Stimulated activated naive CD4-positive, alpha-beta T cell treated with Interleukin-2 at 50 U/mL for 16 hours (primary cell): Measurements from ENCODE around the gene CTNNBL1.
"Not testable (repeated sequence)": the region's sequence is repeated elsewhere in the genome, so short reads cannot be mapped to it uniquely, and the experiment has no call there.

ENCODE experiments used
- DNase-seq: peaks from one replicate; lab custom pipeline; 2025; lab: John Stamatoyannopoulos, UW

CTNNBL1 gene

DNA sequence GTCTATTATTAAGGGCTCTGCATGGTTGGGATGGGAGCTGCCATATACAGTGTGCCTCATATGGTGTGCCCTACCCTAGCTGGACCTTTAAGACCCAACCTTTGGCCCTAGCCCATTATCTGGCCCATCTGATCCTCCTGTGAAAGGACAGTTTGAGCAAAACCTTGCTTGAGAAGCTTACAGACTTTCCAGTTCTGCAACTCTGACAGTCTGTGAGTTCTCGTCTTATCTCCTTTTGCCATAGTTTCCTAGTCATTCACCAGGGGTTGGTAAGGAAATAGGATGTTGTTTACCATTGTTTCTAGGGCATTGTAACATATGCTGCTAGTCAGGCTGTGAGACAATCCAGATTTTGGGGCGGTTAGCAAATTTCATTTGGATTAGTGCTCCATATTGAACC is 17.2 kb downstream of the CTNNBL1 start:
- no peak for DNase-seq

DNA sequence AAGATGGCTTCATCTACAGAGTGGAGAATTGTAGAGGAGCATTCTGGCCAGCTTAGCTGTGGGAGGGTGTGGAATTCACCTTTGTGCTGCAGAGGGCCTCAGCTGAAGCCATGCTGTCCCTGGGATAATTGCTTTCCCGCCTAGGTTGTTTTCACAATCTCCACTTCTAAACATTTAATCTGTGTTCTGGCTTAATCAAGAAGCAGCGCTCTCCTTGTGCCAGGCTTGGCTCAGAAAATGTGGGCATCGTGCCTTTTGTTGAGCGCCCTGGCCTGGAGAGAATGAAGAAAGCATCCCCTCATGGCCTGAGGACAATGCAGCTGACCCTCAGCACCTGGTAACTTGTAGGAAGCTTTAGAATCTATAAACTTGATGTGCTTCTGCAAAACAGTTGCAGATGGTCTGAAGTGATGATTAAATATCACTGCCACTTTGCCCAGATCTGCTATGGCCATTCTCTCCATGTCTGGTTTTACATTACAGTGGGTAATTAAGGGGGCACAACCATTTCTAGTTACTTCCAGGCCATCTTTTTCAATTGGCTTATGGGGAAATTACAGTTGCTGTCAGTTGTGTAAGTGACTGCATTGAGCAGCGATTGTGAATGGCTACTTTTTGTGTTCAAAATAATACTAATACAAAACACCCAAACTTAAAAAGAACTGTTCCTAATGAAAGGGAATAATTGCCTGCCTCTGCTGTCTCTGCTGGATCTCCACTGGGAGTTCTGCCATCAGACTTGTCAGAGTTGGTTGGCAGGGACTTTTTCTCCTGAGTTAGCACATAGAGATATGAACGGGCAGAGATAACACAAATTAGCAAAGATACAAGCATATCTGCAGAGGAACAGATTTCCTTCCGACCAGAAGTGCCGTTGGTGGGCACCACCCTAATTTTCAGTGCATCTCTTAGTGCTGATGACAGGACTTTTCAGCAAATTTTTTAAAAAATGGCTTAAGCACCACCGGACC is 18.4 kb downstream of the CTNNBL1 start:
- DNase-seq, result no peak

DNA sequence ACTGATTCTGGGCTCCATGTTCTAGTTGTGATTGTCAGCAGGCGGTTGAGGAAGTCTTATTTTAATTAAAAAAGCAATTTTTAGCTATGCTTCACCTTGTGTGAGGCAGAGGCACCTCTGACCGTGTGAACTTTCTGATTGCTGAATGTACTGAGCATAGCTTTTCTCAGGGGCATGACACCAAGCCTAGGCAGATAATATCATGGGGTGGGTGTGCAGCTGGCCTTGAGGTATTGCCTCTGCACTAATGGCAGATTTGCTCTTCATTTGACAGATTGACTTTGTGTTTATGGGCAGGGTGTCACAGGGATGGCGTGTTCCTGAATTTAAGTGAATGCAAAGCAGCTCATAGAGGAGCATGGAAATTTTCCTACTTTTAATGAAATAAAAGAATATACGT is 19.6 kb downstream of the CTNNBL1 start:
- DNase-seq, result no peak

DNA sequence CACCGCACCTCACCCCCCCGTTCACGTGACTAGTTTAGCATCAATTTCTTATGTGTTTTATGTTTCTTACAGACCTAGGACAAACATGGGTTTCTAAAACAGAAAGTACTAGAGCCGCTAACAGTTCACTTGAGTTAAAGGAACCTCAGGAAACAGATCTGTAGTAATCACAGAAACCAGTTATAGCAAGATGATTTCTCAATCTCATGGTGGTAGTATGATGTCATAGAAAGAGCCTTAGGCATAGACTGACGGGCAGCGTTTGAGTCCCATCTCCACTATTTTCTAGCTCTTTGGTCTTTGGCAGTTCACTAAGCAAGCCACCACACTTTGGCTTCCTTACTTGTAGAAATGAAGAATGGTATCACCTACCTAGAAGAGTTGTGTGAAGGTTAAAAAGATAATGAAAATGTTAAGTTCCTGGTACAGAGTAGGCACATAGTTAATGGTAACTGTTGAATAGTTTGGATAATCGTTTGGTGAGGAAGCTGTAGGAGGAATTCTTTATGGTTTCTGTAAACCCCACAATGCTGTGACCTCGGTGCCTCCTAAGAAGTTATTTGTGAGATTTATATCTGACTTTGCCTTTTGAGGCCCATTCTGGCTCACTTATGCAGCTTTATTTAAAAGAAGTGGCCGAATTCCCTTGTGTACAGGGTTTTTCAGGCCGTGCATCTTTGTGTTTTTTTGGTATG is 21.3 kb downstream of the CTNNBL1 start:
- no peak for DNase-seq

DNA sequence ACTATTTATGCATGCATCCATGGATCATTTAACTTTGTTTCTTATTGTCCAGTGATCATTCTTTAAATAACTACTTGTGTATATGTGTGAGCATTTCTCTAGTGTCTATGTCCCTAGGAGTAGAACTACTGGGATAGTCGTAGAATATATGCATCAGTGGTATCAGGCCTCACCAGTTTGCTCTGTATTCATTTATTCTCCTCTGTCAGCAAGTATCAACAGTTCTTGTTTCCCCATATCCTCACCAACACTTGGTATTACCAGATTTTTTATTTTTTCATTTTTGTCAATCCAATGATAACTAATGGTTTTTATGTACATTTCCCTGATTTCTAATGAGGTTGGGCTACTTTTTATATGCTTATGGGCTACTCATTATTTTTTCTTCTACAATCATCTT is 27.9 kb downstream of the CTNNBL1 start:
- DNase-seq, result no peak

DNA sequence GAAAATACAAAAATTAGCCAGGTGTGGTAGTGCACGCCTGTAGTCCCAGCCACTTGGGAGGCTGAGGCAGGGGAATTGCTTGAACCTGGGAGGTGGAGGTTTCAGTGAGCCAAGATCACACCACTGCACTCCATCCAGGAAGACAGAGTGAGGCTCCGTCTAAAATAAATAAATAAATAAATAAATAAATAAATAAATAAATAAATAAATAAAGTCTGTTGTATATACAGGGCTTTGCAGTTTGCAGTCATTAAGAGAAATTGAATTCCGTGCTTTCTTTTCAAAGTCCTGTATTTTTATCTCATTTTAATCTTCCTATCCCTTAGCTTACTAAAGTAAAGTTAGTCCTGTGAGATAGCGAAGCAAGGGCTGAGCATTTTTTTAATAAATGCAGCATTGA is 28.5 kb downstream of the CTNNBL1 start:
- not testable (repeated sequence) for DNase-seq

DNA sequence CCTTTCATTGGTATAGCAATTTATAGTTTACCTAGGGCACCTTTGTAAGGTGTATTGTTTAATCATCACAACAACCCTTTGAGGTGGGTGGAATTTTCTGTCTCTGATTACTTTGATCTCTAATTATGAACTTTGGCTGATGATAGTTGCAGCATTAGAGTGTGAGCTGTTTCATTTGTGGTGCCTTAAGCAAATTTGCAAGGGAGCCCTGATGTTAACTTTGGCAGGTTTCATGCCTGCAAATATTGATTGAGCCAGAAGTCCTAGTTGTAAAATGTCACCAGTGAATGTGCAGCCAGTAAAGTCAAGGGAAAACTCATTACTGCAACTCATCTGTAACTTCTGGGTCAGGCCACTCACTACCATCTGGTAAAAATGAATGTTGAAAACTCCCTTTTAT is 29.8 kb downstream of the CTNNBL1 start:
- no peak for DNase-seq

DNA sequence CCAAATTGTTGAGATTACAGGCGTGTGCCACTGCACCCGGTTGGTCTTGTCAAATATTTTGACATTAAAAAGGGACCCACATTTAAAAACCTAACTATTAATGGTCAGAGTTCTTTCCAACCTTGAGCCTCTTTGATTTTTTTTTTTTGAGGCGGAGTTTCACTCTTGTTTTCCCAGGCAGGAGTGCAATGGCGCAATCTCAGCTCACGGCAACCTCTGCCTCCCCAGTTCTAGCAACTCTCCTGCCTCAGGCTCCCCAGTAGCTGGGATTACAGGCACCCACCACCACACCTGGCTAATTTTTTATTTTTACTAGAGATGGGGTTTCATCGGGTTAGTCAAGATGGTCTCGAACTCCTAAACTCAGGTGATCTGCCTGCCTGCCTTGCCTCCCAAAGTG is 31.3 kb downstream of the CTNNBL1 start:
- no peak for DNase-seq

DNA sequence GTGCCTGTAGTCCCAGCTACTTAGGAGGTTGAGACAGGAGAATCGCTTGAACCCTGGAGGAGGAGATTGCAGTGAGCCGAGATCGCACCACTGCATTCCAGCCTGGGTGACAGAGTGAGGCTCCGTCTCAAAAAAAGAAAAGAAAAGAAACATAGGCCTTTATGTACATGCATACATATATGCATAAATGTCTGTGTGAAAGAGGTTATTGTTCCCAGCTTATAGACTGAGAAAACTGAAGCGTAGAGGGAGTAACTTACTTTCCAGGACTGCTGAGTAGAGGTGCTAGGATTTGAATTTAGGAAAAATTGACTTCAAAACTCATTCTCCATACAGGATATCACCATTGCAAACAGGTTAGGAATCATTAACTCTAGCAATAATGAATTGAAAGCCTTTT is 32.0 kb downstream of the CTNNBL1 start:
- DNase-seq, result no peak

DNA sequence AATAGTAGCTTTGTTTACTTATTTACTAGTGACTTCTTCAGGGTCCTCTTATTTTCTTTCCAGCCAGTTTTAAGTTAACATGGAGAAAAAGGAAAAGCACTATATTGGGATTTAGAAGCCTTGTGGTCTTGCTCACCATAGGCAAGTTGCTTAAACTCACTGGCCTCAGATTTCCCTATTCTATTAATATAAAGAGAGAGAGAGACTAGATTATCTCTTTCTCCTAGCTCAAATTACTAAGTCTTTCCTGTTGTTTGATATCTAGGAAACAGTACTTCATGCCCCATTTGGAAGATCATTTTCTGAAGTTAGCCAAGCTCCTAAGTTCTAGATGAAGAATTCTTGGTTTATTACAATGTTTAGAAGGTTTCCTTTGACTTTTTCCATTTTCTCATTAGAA is 32.5 kb downstream of the CTNNBL1 start:
- no peak for DNase-seq

DNA sequence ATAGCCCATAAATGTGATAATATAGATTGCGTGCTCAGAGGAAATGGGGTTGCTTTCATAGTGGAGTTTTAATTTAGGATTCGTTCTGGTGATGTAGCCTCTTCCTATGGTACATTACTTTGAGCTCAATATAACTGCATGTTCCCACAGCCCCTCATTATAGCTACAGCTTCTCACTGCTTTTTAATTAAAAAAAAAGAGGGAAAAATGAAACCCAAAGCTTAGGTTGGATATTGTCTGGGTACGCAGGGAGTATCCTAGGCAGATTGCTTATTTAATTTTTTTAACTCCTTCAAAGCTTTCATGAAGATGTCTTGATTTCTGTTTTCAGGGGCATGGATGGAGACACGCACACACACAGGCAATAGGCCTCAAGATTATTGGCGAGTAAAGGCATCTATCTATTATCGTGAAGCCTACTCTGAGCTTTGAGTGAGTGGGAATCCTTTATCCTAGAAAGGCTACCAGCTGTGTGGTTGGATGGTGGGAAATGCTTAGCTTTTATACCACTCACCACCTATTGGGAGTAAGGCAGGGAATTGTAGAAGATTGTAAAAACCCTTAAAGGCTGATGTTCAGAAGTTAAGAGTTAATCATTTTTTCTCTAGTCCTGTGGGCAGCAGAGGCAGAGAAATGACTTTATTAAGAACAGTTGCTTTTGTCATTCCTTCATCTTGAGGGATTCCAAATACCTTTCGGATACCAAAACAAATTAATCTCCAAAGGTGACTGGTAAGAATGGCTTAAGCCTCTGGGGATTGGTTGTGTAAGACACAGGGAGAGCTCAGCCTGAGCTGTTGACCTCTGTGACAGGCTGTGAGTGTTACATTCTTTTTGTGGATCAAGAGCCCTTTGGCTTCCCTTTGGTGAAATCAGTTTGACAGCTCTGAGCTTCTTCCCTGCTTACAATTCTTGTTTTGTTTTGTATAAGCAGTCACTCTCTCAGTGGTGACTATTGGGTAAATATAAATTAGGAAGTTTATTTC is 33.4 kb downstream of the CTNNBL1 start:
- DNase-seq, result no peak

DNA sequence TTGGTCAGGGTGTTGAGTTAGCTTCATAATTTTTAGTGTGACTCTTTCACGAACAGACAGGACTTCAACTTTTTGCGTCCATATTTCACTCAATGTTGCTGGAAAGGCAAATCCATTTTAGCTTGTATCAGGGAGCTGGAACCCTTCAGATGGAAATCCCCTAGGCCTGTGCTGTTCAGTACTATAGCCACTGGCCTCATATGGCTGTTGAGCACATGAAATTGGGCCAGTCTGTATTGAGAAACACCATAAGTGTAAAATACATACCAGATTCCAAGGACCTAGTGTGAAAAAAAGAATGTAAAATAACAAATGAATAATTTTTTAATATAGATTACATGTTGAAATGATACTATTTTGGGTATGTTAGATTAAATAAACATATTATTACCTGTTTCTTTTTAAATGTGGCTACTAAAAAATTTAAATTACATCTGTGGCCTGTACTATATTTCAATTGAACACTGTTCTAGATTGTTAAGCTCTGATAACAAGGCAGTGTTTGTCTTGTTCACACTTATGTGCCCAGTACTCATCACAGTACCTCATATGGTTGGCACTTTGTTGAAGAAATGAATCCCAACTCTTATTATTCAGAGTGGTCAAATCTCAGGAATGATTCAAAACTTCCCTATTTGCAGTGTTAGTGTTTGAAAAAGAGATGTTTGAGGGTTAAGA is 34.3 kb downstream of the CTNNBL1 start:
- no peak for DNase-seq

DNA sequence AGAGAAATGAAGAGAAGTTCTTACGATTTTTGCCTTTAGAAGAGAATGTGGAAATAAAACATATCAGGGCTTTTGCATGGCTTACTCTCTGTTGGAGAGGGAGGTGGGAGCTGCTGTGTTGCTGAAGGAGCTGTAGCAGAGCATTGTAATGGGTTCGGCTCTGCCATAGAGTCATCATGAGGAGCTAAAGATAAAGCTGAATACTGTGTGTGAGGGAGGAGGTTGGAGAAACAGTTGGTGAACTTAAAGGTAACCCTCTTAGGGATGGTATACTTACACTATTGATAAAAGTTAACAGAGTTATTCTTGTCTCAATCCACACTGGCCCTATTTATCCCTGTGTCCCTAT is 34.8 kb downstream of the CTNNBL1 start:
- no peak for DNase-seq

DNA sequence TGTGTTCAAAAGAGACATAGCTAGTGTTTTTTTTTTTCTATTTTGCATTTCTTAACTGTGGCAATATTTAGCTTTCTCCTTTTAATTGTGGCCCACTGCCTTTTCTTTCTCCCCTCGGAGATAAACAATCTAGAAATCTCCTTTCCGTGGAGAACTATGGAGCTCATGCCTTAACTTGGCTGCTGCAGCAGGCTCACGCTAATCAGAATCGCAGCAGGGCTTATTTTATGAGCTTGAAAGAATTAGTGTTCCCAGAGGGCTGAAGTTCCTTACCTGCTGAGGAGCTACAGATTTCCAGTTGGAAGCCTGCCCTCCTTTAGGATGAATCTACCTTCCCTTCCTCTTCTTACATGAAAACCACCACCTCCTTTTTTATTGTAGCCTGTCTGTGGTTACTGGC is 35.6 kb downstream of the CTNNBL1 start:
- DNase-seq, result no peak

DNA sequence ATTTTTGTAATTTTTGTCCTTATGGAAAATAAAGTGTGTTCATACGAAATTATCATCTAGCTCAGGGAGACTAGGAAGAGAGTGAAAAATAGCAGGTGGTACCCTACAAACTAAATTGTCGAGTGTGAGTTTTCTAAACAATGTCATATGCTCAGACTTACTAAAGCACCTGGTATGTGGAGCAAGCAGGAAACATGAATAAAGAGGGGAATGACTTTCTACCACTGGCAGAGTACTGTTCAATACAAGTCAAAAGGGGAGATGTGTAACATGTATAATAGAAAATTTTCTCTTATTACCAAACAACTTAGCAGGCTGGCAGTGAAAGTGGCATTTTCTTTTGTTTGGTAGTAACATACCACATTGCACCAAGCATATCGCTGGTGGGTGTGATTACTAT is 36.1 kb downstream of the CTNNBL1 start:
- no peak for DNase-seq

DNA sequence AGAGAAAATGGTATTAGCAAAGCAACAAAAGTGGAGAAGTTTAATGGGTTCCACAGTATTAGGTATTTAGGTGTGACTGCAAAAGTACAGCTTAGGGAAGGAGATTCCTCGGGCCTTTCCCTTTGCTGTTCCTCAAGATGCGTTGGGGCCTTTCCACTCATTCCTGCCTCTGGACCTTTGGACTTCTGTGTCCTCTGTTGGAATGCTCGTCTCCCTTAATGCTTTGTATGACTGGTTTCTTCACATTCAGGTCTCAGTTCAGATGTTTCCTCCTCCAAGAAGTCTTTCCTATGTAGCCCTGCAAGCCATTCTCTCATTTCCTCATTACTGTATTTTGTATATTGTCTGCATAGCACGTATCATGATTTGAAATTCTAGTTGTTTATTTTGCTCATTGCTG is 39.6 kb downstream of the CTNNBL1 start:
- DNase-seq, result no peak

DNA sequence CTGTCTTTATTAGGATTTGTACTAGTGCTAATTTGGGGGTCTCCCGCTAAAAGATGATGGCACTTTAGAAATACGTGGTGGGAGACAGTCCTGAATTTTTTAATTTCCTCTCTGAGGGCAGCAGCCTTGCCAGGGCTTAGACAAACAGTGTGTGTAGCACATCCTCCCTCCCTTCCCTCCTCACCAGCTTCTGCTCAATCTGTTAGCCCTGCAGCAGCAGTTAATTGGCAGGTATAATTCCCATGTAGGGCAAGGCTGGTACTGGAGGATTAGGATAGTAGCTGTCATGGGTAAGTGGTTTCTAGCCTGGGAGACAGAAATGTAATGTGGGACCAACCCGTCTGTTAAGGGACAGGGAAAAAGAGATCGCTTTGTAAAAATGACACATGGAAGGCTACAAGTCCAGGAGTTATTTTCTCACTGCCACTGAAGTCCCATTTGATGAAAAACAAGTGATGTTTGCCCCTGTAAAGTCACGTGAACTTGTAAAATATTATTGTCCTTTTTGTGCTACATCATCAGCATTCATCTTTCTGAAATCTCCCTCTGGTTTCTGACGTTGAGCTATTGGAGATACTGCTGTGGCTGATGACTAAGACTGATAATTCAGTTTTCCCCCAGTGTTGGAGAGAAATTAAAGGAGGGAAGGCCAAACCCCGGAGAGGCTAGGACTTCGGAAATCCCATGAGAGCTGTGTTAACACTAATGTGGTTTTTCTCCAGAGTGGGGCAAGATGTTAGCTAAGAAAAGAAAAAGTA is 40.6 kb downstream of the CTNNBL1 start:
- no peak for DNase-seq

DNA sequence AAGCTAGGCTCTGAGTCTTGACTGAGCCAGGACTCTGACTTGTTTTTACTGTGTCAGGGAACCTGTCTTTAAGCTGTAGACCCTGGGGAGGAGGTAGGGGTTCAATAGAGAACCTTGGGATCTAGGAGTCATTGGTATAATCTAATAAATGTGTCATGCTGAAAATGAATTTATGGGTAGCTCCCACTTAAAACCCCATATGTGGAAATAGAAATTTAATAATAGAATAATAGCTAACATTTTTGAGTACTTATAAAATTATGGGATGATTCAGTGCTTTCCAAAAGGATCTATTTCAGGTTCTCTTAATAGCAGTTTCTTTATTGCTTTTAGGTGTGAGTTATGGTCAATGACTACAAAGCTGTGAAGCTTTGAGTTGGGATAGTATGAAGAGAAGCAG is 41.7 kb downstream of the CTNNBL1 start:
- no peak for DNase-seq

DNA sequence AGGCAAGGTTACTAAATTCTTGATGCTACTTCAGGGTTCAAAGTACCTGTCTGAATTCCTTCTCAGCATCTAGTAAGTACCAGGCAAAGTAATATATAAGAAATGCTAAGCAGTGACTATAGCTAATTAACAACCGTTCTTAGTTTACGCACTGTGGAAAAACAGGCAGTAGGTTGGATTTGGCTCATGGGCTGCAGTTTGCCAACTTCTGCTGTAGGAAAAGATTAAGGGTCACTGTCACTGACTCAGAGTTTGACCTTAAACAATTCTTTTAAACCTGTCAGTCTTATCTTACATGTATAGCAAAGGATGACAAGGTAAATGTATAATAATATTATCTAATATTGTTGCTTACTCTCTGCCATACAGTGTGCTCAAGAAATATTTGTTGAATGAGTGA is 42.3 kb downstream of the CTNNBL1 start:
- no peak for DNase-seq

DNA sequence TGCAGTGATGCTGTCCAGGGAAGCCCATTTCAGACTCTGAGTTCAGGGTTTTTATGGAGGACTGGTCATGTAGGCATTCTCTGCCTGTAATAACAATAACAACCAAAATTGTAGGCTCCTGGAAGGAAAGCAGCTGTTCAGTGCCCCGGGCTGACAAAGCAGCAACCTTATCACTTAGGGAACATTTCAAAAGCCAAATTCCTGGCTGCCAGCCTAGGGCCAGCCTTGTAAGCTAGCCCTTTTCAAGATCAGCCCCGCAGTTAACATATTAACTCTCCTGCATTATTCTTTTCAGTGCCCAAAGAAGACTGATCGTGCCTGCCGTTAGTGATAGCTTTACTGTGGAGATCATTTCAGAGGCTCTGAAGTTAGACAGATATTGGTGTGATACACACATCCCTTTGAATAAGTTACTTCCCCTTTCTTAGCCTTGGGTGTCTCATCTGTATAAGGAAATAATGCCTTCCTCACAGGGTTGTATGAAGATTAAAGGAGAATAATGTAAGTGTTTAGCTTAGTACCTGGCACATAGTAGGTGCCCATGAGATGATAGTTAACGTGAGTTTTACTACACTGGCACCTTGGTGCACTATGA is 44.1 kb downstream of the CTNNBL1 start:
- no peak for DNase-seq

DNA sequence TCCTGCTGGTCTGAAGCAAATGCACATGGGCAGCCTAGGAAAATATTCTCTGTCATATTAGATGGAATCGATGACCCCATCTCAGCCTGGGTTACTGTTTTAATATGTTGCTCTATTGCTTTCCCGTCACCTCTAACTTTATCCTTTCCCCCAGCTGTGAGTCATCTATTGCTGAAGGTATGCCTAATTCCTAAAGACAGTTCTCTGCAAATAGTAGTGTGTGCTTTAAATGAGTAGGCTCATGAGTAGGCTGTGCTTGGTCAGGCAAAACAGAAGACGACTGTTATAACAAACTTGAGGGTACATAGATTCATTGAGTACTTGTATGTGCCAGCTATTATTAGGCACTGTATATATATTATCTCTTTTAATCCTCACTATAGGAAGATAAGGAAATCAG is 47.2 kb downstream of the CTNNBL1 start:
- DNase-seq, result no peak
